Pons (tissue), 1 donor: ENCODE results near the gene PRPS1L1.

Experiments
- DNase-seq: peaks from one replicate; pipeline ENCODE4 v3.0.0-alpha.2; 2016; ENCODE audit warnings: low spot score

The PRPS1L1 gene

DNA sequence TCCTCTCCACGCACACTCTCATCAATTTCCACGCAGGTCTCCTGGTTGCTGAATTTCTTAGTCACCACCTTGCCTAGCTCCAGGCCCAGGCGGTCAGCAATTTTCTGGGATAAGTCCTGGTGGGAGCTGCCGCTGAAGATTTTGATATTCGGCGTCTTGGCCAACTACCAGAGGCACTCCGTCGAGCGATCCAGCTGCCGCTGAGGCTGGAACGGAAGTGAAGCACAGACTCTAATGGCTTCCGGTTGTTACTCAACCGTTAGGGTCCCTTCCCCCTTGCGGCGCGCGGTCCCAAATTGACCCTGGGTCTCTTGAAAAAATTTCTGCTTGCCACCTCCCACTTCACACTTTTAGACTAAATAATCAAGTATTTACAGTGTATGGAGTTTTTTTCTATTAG, at the start of gene PRPS1L1:
Gene PRPS1L1, minus strand, starts transcription at position 219 of the 400 bp plus-strand sequence.
- no peak for DNase-seq

GRCh38 chr7:18076461-18076860, 48.8 kb upstream of the PRPS1L1 start:
- DNase-seq = no peak

DNA sequence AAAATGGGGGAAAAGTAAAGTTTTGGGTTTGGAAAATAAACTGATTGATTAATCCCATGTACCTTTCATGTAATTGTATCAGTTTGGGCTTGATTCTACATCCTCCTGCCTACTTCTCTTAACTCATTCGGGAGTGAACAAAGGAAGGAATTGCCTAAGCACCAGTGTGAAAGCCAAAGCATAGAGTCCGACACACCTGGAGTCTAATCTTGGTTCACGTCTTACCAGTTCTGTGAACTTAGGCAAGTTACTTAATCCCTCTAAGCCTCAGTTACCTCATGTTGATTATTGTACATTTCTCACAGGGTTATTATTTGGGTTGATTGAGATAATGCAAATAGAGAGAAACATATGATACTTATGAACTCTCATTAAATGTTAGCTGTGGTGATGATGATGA, 41.1 kb upstream of the PRPS1L1 start:
- no peak for DNase-seq

- DNase-seq = no peak
These were observed 36.7 kb upstream of the PRPS1L1 start for GRCh38 chr7:18064242-18064838.

DNA sequence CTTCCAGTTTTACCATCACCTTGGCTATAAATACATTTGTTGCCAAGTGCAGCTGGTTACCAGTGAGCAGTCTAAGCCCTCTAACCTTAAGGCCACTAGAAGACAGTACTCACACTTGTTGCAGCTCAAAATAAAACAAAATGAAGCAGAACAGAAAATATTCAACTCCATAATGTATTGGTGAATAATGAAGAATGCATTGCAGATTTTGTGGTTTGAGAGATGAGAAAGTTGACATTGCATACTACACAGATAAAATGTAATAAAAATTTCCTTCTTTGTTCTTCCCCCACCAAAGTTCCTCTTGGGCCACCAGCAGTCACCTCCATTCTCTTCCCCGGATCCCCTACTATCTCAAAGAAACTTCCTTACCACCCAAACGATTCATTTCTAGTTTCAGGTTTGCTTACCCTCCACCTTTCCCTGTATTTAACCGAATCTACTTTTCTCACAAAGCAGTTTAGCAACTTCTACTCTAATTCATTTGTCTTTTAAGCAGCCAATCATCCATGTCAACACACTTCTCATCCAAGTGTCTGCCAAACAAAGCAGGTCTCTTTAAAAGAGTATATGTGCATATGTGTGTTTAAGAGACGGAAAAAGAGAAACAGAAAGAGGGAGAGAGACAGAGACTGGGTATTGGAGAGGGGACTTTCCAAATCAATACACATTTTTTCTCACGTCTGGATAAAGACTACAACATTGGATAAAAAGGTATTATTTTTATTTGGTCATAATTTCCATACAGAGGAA, 35.7 kb upstream of the PRPS1L1 start:
- no peak for DNase-seq

GRCh38 chr7:18059171-18059570, 31.5 kb upstream of the PRPS1L1 start:
- DNase-seq = no peak

DNA sequence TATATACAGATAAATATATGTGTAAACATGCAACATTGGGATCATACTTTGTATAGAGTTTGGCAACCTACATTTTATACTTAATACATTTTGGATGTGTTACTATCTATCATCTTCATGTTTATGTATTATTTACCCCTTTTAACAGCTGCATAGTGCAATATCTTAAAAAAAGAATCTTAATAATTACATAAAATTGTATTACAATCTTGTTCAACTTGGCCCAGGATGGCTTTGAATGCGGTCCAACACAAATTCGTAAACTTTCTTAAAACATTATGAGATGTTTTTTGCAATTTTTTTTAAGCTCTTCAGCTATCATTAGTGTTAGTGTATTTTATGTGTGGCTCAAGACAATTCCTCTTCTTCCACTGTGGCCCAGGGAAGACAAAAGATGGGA, 26.3 kb upstream of the PRPS1L1 start:
- no peak for DNase-seq

DNA sequence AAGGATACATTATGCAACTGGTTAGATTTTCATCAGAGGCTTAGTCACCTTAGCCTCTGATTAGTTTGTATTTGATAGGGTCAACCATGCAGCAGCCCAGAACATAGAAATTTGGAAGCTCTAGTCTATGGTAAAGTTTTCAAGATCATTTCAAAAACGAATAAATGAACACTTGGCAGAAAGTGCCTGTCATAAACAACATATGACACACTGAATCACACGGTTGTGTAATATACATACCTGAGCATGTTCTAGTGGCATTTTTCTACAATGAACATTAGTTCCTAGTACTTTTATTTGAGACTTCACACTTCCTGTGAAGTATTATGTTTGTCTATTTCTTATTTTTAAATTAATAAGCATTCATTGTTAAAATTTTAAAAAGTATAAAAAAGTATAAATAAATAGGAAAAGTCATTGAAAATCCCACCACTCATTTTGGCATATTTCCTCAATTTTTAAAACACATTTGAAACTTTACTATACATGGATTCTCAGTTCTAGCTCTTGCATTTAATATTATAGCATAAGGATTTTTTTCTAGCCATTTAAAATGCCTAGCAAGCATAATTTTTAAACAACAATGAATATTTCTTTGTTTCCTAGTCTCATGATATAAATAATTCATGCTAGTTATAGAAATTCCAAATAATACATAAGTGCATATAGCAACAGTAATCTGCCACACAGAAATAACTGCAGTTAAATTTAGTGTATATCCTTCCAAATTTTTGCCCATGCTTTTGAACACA, 25.7 kb upstream of the PRPS1L1 start:
- DNase-seq = no peak

- no peak for DNase-seq
These were observed 21.6 kb upstream of the PRPS1L1 start for GRCh38 chr7:18049262-18049661.

GRCh38 chr7:18046601-18047000, 19.0 kb upstream of the PRPS1L1 start:
- DNase-seq = no peak

- DNase-seq = no peak
These were observed 17.5 kb upstream of the PRPS1L1 start for GRCh38 chr7:18045171-18045570.

- DNase-seq = no peak
These were observed 13.5 kb upstream of the PRPS1L1 start for GRCh38 chr7:18041191-18041590.

- no peak for DNase-seq
These were observed 12.6 kb upstream of the PRPS1L1 start for GRCh38 chr7:18040196-18040595.

DNA sequence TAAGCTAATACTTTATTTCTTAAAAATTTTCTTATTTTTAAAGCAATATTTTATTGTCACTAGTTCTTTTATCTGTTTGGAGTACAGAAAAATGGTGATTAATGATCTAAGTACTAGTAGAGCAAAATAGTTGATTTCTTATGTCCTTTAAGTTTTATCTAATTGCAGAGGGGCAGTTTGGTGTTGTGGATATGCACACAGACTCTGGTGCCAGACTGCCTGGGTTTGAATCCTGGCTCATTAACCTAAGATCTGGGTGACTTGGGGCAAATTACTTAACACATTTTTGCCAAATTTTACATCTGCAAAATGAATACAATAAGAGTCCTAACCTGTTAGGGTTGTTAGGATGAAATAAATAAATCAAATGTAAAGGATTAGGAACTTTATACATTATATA, 10.7 kb upstream of the PRPS1L1 start:
- DNase-seq = no peak

- no peak for DNase-seq
These were observed 10.0 kb upstream of the PRPS1L1 start for GRCh38 chr7:18037609-18038008.

DNA sequence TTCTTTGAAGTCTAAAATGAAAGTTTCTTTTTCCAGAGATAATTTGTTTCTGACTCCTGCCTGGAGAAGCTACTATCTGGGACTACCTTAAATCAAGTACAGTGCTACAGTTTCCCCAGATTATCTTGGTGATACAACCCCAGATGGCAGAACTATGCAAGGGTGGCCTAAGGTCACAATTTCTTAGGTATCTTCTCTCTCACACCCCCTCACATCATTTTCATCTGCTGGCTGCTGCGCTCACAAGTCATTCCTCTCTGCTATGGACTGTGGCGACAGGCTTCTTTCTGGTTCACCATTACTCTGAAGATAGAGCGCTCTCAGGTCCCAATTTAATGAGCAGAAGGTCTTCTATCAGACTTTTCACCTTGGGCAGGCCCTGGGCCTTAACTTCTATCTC, 9.1 kb upstream of the PRPS1L1 start:
- DNase-seq = no peak

DNA sequence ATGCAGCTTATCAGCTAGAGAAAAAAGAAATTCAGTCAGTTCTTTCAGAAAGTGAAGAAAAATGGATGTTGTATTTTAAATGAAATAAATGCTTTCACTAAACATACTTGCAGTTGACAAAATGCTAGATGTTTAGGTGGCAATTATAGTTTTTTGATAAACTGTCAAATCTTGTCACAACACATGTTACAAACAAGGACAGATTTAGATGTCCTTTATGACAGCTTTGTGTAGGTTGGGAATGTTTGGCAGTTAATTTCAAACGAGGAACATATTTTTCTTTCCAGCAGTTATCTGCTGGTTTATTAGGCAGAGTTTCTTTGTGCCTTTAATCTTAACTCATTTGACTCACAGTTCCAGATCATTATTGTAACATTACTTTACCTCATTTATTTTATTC, 3.1 kb upstream of the PRPS1L1 start:
- DNase-seq = no peak

DNA sequence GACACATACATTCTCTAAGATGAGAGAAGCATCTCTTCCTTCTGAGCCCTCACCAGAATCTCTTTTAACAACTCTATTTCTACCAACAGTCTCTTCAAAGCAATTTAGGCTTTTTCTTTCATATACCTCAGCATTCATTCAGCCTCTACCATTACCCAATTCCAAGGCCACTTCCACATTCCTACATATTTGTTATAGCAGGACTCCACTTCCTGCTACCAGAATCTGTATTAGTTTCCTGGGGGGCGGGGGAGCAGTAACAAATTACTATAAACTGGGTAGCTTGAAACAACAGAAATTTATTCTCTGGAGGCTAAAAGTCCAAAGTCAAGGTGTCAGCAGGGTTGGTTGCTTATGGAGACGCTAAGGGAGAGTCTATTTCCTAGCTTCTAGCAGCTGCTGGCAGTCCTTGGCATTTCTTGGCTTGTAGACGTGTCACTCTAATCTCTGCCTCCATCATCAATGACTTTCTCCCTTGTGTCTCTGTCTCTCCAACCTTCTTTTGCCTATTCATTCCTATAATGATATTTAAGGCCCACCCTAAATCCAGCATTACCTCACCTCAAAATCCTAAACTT, 7.4 kb downstream of the PRPS1L1 start:
- DNase-seq = no peak

DNA sequence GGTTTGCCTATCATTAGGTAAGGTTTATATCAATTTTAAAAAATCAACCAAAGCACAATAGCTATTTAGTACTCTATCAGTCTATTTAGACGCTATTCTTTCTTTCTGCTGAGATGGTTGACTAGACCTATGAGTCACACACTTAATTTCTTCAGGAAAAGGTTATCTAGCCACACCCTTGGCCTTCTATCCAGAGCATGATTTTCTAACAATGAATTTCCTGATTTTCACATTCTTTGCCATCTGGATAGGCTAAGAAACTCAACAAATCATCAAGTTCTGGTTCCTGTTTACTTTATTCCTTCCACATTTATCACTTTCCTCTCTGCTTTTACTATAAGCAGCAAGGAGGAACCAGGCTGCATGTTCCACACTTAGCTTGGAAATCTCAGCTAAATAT, 8.1 kb downstream of the PRPS1L1 start:
- DNase-seq = no peak

DNA sequence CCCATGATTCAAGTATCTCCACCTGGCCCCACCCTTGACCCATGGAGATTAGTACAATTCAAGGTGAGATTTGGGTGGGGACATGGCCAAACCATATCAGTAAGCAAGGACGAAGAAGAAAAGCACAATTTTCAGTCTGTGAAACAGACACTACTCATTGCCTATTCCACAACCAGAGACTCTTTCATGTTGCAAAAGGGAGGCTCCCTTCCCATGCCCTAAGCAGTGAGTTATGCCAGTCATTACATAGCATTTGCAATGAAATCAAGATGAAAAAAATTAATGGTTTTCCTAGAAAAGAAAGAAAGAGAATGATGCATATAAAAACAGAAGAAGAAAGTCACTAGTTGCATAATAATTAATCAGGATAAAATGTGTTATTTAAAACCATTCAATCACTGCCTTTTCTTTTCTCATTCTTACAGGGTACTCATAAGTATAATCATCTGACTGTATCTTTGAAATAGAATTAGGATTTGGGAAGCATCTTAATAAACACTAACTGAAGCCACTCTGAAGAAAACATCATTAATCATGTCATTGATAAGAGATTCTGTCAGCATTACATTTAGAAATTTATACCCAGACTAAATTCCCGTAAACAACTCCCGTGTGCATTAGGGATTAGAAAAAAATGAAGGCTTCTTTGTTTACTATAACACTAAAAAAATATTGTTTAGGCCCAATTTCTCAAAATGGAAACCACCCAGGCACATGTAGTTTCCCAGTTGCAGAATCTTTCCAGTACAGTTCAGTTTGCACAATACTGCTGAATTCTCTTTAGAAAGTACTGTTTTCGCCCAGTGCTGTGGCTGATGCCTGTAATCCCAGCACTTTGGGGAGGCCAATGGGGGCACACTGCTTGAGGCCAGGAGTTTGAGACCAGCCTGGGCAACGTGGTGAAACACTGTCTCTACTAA, 9.1 kb downstream of the PRPS1L1 start:
- DNase-seq = no peak

GRCh38 chr7:18016547-18017444, 10.8 kb downstream of the PRPS1L1 start:
- DNase-seq = no peak
